ENCODE results near the gene STX19. TPM values are rescaled to one million over a fixed set of nuclear protein-coding genes. Genes with fewer than 3 reads are reported as not detected.

The STX19 gene, protein sequence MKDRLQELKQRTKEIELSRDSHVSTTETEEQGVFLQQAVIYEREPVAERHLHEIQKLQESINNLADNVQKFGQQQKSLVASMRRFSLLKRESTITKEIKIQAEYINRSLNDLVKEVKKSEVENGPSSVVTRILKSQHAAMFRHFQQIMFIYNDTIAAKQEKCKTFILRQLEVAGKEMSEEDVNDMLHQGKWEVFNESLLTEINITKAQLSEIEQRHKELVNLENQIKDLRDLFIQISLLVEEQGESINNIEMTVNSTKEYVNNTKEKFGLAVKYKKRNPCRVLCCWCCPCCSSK
- 1.4 and 2.1 TPM in 2 replicates for total RNA-seq

DNA sequence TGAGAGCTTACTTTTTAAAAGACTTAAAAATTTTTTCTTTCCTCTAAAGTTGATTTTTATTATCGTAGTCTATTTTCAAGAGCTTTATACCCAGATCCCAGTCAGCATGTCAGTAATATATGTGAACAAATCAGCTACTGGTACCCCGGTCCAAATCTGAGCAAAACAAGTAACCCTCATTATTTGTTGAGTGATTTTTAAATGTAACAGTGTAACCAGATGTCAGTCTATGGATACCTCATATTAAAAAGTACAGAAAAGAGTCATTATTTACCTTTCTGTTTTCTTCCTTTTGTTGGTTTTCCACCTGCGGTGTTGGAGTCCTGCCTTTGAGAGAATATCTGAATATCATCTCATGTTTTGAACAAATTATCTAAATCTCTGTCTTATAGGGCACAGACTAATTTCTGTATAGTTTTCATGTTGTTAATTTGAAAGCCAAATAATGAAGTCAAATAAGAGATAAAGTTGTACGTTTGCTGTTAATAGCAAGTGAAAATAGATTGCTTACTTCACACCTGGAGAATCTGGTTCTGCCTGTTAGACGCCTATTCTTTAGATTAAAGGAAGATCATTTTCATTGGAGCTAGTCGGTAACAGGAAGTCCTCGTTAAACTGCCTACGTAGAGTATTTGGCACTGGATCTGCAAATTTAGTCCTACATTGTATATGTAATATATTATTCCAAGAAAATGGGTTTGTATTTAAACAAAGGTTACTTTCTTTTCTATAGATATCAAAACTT, at the start of gene STX19:
STX19 (minus strand) TSS at position 505 of the 745 bp plus-strand sequence. CDS start 13,328 bp downstream, outside the sequence.

GRCh38 chr3:94062513-94063404, 34.4 kb upstream of the STX19 start, which contains the start of the genes DHFR2 and NSUN3:
Gene DHFR2, minus strand, starts transcription at chr3:94062916. Its CDS starts 1,405 bp downstream, at chr3:94061511.
Gene NSUN3, plus strand, starts transcription at chr3:94063061. Its CDS starts 66 bp downstream, at chr3:94063127.

GRCh38 chr3:93979850-93980676, 48.3 kb downstream of the STX19 start, which contains the start of gene ARL13B:
Gene ARL13B, plus strand, starts transcription at chr3:93980155. Its CDS starts 269 bp downstream, at chr3:93980424.

GRCh38 chr3:93973131-93974126, 55.0 kb downstream of the STX19 start, which contains the start of gene PROS1:
Gene PROS1, minus strand, starts transcription at chr3:93973896. Its CDS starts 147 bp downstream, at chr3:93973749.

Other genes with a start within 250 kb of the STX19 start
- gene PROS1, start 54.7 kb downstream of the STX19 start, total RNA-seq: 4.1 and 19.1 TPM in 2 replicates
- gene ARL13B, start 48.4 kb downstream of the STX19 start, total RNA-seq: 11.6 and 14.9 TPM in 2 replicates
- gene DHFR2, start 34.3 kb upstream of the STX19 start, total RNA-seq: 2.4 and 4.2 TPM in 2 replicates
- gene NSUN3, start 34.5 kb upstream of the STX19 start, total RNA-seq: 8.2 and 12.7 TPM in 2 replicates

All from nasal cavity respiratory epithelium epithelial cell of viscerocranial mucosa (primary cell).